H1 (cell line): ENCODE measurements around the gene ISG20L2. TPM values are rescaled to one million over a fixed set of nuclear protein-coding genes. Genes with fewer than 3 reads are reported as not detected.

Experiments
- CTCF ChIA-PET: fragments of 300-600 bp; sonication (Branson Sonifier 250); formaldehyde crosslinking; loops from one replicate; lab custom pipeline; 2021; ENCODE audit not compliant: partially characterized antibody; lab: Charles Lee
- POLR2A ChIA-PET: fragments of 300-600 bp; sonication (Branson Sonifier 250); formaldehyde crosslinking; loops from one replicate; lab custom pipeline; 2021; ENCODE audit warnings: inconsistent platforms; ENCODE audit not compliant: partially characterized antibody; lab: Charles Lee
- DNase-seq, 2 experiments: peaks; one replicate each; pipeline versions ENCODE4 v3.0.0 to v3.0.0-alpha.2; 2010 to 2022; ENCODE audit warnings: low spot score in 2 of 2, low read depth in 1 of 2, mixed read lengths in 1 of 2
- FAIRE-seq: peaks from 2 replicates; lab custom pipeline; 2011; peaks lifted over from hg19 to GRCh38; lab: Jason Lieb, UNC
- H2AFZ ChIP-seq: 2 replicates; pipeline ENCODE4 v1.8.1; 2012; ENCODE audit warnings: low read length, inconsistent platforms
- H2AK5ac ChIP-seq: 2 replicates; pipeline ENCODE4 v1.6.1; 2013; ENCODE audit warnings: low read depth, low read length
- H2BK120ac ChIP-seq: replicated peaks from 2 replicates; pipeline ENCODE3; 2013; ENCODE audit warnings: low read depth, low read length, inconsistent platforms
- H2BK12ac ChIP-seq: 2 replicates; pipeline ENCODE4 v1.6.1; 2013; ENCODE audit warnings: low read depth, low read length
- H2BK15ac ChIP-seq: 2 replicates; pipeline ENCODE4 v1.6.1; 2013; ENCODE audit warnings: low read length
- H2BK20ac ChIP-seq: 2 replicates; pipeline ENCODE4 v1.6.1; 2013; ENCODE audit warnings: low read length
- H2BK5ac ChIP-seq: 2 replicates; pipeline ENCODE4 v1.6.1; 2013; ENCODE audit warnings: low read depth, low read length
- H3K14ac ChIP-seq: 2 replicates; pipeline ENCODE4 v1.6.1; 2013; ENCODE audit warnings: inconsistent platforms; ENCODE audit not compliant: insufficient read length
- H3K18ac ChIP-seq: 2 replicates; pipeline ENCODE4 v1.6.1; 2013; ENCODE audit warnings: low read length; ENCODE audit errors: extremely low read depth
- H3K23ac ChIP-seq: 2 replicates; pipeline ENCODE4 v1.6.1; 2013; ENCODE audit warnings: inconsistent platforms; ENCODE audit not compliant: insufficient read length
- H3K23me2 ChIP-seq: 2 replicates; pipeline ENCODE4 v1.6.1; 2013; ENCODE audit warnings: low read depth, low read length
- H3K27ac ChIP-seq: 2 replicates; pipeline ENCODE4 v1.6.1; 2011; ENCODE audit warnings: low read depth, low read length, inconsistent platforms
- H3K27me3 ChIP-seq, 4 experiments: replicated peaks in 1 of 4; 1 replicate in 1 of 4; 2 replicates in 3 of 4; pipeline versions ENCODE4 v1.6.1 to v1.8.1; 2011 to 2013; ENCODE audit warnings: low read length in 3 of 4, mild to moderate bottlenecking in 3 of 4, inconsistent platforms in 2 of 4, mixed read lengths in 2 of 4, moderate library complexity in 1 of 4; ENCODE audit not compliant: control insufficient read depth in 3 of 4, insufficient read depth in 3 of 4; ENCODE audit errors: extremely low read depth in 1 of 4
- H3K36me3 ChIP-seq, 4 experiments: 2 replicates each; pipeline versions ENCODE4 v1.6.1 to v1.8.1; 2011 to 2013; ENCODE audit warnings: mild to moderate bottlenecking in 4 of 4, low read length in 3 of 4, moderate library complexity in 2 of 4, control low read depth in 1 of 4, inconsistent platforms in 1 of 4; ENCODE audit not compliant: insufficient read depth in 4 of 4, control insufficient read depth in 2 of 4
- H3K4ac ChIP-seq: replicated peaks from 2 replicates; pipeline ENCODE3; 2013; ENCODE audit warnings: low read length, low read depth, mixed read lengths, inconsistent platforms; ENCODE audit not compliant: insufficient read length
- H3K4me1 ChIP-seq, 4 experiments: replicated peaks in 1 of 4; 1 replicate in 1 of 4; 2 replicates in 3 of 4; pipeline versions ENCODE4 v1.6.1 to v1.8.1; 2011 to 2013; ENCODE audit warnings: low read length in 3 of 4, inconsistent platforms in 2 of 4, mixed read lengths in 1 of 4; ENCODE audit not compliant: insufficient read depth in 4 of 4, control insufficient read depth in 3 of 4
- H3K4me2 ChIP-seq, 2 experiments: 2 replicates each; pipeline versions ENCODE4 v1.6.1 to v1.8.1; 2011 to 2013; ENCODE audit warnings: low read depth in 2 of 2, low read length in 2 of 2, control low read depth in 1 of 2, inconsistent platforms in 1 of 2, mild to moderate bottlenecking in 1 of 2; ENCODE audit not compliant: insufficient read depth in 1 of 2
- H3K4me3 ChIP-seq, 4 experiments: fragments of 200-600, 300-600 bp in 1 of 4; sonication (generic), shearing (Covaris generic), sonication (Bioruptor Twin) in 1 of 4; 2 replicates each; pipeline versions ENCODE4 v1.5.1 to v1.8.1; 2011 to 2016; ENCODE audit warnings: low read length in 4 of 4, low read depth in 3 of 4, control low read depth in 2 of 4, inconsistent platforms in 2 of 4, mild to moderate bottlenecking in 2 of 4, mixed read lengths in 1 of 4, moderate library complexity in 1 of 4; ENCODE audit not compliant: insufficient read depth in 2 of 4; ENCODE audit errors: extremely low read depth in 1 of 4
- H3K56ac ChIP-seq: replicated peaks from 2 replicates; pipeline ENCODE3; 2013; ENCODE audit warnings: low read depth, mild to moderate bottlenecking, mixed read lengths, low read length, inconsistent platforms; ENCODE audit not compliant: insufficient read length
- H3K79me1 ChIP-seq: 2 replicates; pipeline ENCODE4 v1.6.1; 2013; ENCODE audit warnings: low read depth, low read length, control low read depth
- H3K79me2 ChIP-seq, 2 experiments: 2 replicates each; pipeline versions ENCODE4 v1.6.1 to v1.8.1; 2012 to 2013; ENCODE audit warnings: low read length in 2 of 2, mild to moderate bottlenecking in 2 of 2, inconsistent platforms in 1 of 2; ENCODE audit not compliant: insufficient read depth in 2 of 2, control insufficient read depth in 1 of 2
- H3K9ac ChIP-seq, 4 experiments: replicated peaks in 1 of 4; 1 replicate in 1 of 4; 2 replicates in 3 of 4; pipeline versions ENCODE4 v1.6.1 to v1.8.1; 2011 to 2013; ENCODE audit warnings: low read depth in 3 of 4, low read length in 3 of 4, control low read depth in 2 of 4, mild to moderate bottlenecking in 2 of 4, moderate library complexity in 2 of 4, inconsistent platforms in 1 of 4; ENCODE audit errors: extremely low read depth in 1 of 4
- H3K9me3 ChIP-seq, 2 experiments: 2 replicates each; pipeline versions ENCODE4 v1.6.1 to v1.8.1; 2012 to 2013; ENCODE audit warnings: mild to moderate bottlenecking in 2 of 2, moderate library complexity in 2 of 2, control low read depth in 1 of 2, inconsistent platforms in 1 of 2, low read depth in 1 of 2, low read length in 1 of 2, mixed read lengths in 1 of 2; ENCODE audit not compliant: insufficient read depth in 2 of 2
- H4K20me1 ChIP-seq, 2 experiments: replicated peaks in 1 of 2; 2 replicates each; pipeline versions ENCODE3 to v1.8.1; 2011 to 2013; ENCODE audit warnings: inconsistent platforms in 2 of 2, low read length in 2 of 2, mild to moderate bottlenecking in 1 of 2; ENCODE audit not compliant: insufficient read depth in 2 of 2, control insufficient read depth in 1 of 2
- H4K5ac ChIP-seq: 2 replicates; pipeline ENCODE4 v1.6.1; 2013; ENCODE audit warnings: low read length, low read depth, mixed read lengths, inconsistent platforms; ENCODE audit not compliant: insufficient read length
- H4K8ac ChIP-seq: 2 replicates; pipeline ENCODE4 v1.8.0; 2013; ENCODE audit warnings: mild to moderate bottlenecking, moderate library complexity, low read length, inconsistent platforms; ENCODE audit not compliant: insufficient read depth; ENCODE audit errors: extremely low read depth
- H4K91ac ChIP-seq: replicated peaks from 2 replicates; pipeline ENCODE3; 2013; ENCODE audit warnings: low read length, mixed read lengths, inconsistent platforms; ENCODE audit not compliant: insufficient read length
- TAF7 ChIP-seq: optimal IDR thresholded peaks from 2 replicates; pipeline ENCODE3; 2011; ENCODE audit warnings: low read depth, mild to moderate bottlenecking, inconsistent platforms, low read length, moderate library complexity, borderline replicate concordance
- WGBS, 2 experiments: shearing (Covaris generic) in 1 of 2; methylation state at CpG; one replicate each; pipeline versions ENCODE4 v1.1.6 to v1.1.7; 2013 to 2015; ENCODE audit warnings: low lambda C conversion rate in 2 of 2, mixed read lengths in 2 of 2, inconsistent platforms in 1 of 2, low coverage in 1 of 2, missing lambda C conversion rate in 1 of 2; ENCODE audit not compliant: insufficient replicate concordance in 2 of 2, insufficient coverage in 1 of 2, insufficient read length in 1 of 2; ENCODE audit errors: extremely low coverage in 1 of 2, missing lambda C conversion rate in 1 of 2; 5-methylcytosine and 5-hydroxymethylcytosine counted together
- polyA plus RNA-seq, 7 experiments: library from polyadenylated mRNA; depleted of rRNA in 3 of 7; stranded (reverse) in 5 of 7; unstranded in 2 of 7; fragments of >200 nt in 5 of 7; fragments of 200-250 nt in 2 of 7; gene quantifications; 1 replicate in 5 of 7; 2 replicates in 1 of 7; 4 replicates in 1 of 7; pipeline versions ENCODE4 v1.2.1 to v1.2.3, GENCODE V29; 2011 to 2013; ENCODE audit warnings: missing spikeins in 2 of 7, mixed read lengths in 2 of 7
- total RNA-seq: library from RNA; stranded (reverse); fragmentation: NEBNext Ultra II Directional; extraction: Animal tissue kit (Norgen Biotek cat#: 25700); gene quantifications from 2 replicates; pipeline ENCODE4 v1.2.1, GENCODE V29; 2021

Gene ISG20L2
- total and polyA plus RNA-seq, 2 of the 8 experiments (the other 6 are each of a cell fraction or from before 2014, with no cell fraction given) = 47.5 to 53.0 TPM

GRCh38 chr1:156681196-156681960 is 47.2 kb downstream of the ISG20L2 start:
- Histone ChIP-seq H2BK20ac (no peak overlapping the region), H3K9ac (no peak overlapping the region), H2BK5ac (no peak overlapping the region; the same call in 1 of the 2 replicates), H4K5ac (no peak overlapping the region), H3K4me2 (no peak overlapping the region), H2BK12ac (0 out of 2 replicates have a peak overlapping the region, but pooled peaks have one; percentile 68), H3K4me1 (peaks cover 0 to 12% (median 3%) of the 10 kb centered on the region in 4 experiments; a peak in 5 of 7 replicates), H3K27ac (no peak overlapping the region), H3K18ac (no peak overlapping the region), H3K4ac (no peak overlapping the region), H2AK5ac (peak overlapping the region; percentile 93; the same call in 1 of the 2 replicates), H3K79me2 (peaks cover 4 to 8% of the 10 kb centered on the region in 2 experiments; a peak in 3 of 4 replicates), H2BK120ac (no peak overlapping the region), H3K23me2 (peaks cover 5% of the 10 kb centered on the region; the same call in 1 of the 2 replicates), H3K79me1 (no peaks in the 10 kb centered on the region), H4K91ac (no peak overlapping the region), H2AFZ (no peak overlapping the region; the same call in 1 of the 2 replicates), H3K36me3 (no peaks in the 10 kb centered on the region), H3K14ac (no peak overlapping the region), H3K9me3 (no peaks in the 10 kb centered on the region), H4K20me1 (no peaks in the 10 kb centered on the region), H3K27me3 (no peaks in the 10 kb centered on the region; a peak in 2 of 7 replicates), H4K8ac (no peak overlapping the region), H3K23ac (no peak overlapping the region), H3K4me3 (no peak overlapping the region), H3K56ac (no peak overlapping the region), H2BK15ac (no peak overlapping the region)
- POLR2A ChIA-PET = interaction anchor here (0.6 to 13.8 kb wide), 9 partner anchors 11 to 87 kb away, joined by 3 to 419 read pairs (median 6); no protein-coding TSS in a partner anchor
- WGBS, 2 experiments = 93% methylated on average over 8 of the region's 8 CpGs; no CpG with 5 or more reads in 1 of the 2 experiments
- CTCF ChIA-PET = interaction anchor here (0.9 to 66.0 kb wide), 14 partner anchors 6 to 267 kb away, joined by 3 to 4284 read pairs (median 6); partner anchors contain the start of genes BCAN, CRABP2, HAPLN2 and ISG20L2
- DNase-seq (no peak), FAIRE-seq (no peak)
- no peak for TF ChIP-seq TAF7
